ENCODE measurements around the gene SRPX. TPM values are rescaled to one million over a fixed set of nuclear protein-coding genes. Genes with fewer than 3 reads are reported as not detected.

SRPX gene
- total and polyA plus RNA-seq, 2 of the 13 experiments (the other 11 are each of a cell fraction or from before 2014, with no cell fraction given), result 0.30 TPM; not detected in 1

GRCh38 chrX:38205039-38205438, 15.6 kb downstream of the SRPX start (continued):
- no peak for TF ChIP-seq BCLAF1 (IDR thresholded peaks at IDR 0.05)
- TF ChIP-seq KLF16 (CRISPR knock-in tag; IDR thresholded peaks at IDR 0.05), result no peak
- TF ChIP-seq MEIS1 (CRISPR knock-in tag; IDR thresholded peaks at IDR 0.05; ENCODE audit: borderline replicate concordance), result no peak
- TF ChIP-seq ZSCAN12 (CRISPR knock-in tag; IDR thresholded peaks at IDR 0.05), result no peak
- TF ChIP-seq MTF1 (CRISPR knock-in tag; IDR thresholded peaks at IDR 0.05), result no peak

GRCh38 chrX:38192007-38192810, 28.5 kb downstream of the SRPX start:
- H2AFZ ChIP-seq (ENCODE audit: low read length), result no peak overlapping the region
- no peak for DNase-seq (ENCODE audit: low spot score)
- H3K9me3 ChIP-seq (ENCODE audit: low read length), result no peaks in the 10 kb centered on the region
- in situ Hi-C loops (cut with HindIII; ENCODE audit: extremely low pct_ligation_motif_present, low pct_unique_long_range_greater_than_20kb), result loop anchor here (25.0 kb wide), 1 partner anchor 680 kb away; no protein-coding TSS in a partner anchor
- TF ChIP-seq CTCF (CRISPR knock-in tag; IDR thresholded peaks at IDR 0.05) (peak; percentile 45), ZNF7 (CRISPR knock-in tag; IDR thresholded peaks at IDR 0.05) (no peak), STAG1 (CRISPR knock-in tag; IDR thresholded peaks at IDR 0.05) (peak; percentile 38)
- BruUV-seq (replicated peaks), result no TSS peak
- WGBS (ENCODE audit: low lambda C conversion rate), result 0% methylated on average over 1 of the region's 5 CpGs
- H3K36me3 ChIP-seq (replicated peaks in 1 of 2; ENCODE audit: control insufficient read depth in 1 of 2, insufficient read depth in 2 of 2, low read length in 2 of 2), result no peaks in the 10 kb centered on the region
- H3K79me2 ChIP-seq (ENCODE audit: insufficient read depth, low read length), result no peaks in the 10 kb centered on the region
- peak; percentile 62 for ATAC-seq
- no peaks in the 10 kb centered on the region for H3K27me3 ChIP-seq (ENCODE audit: control insufficient read depth in 1 of 2, insufficient read depth in 2 of 2, low read length in 2 of 2)
- H3K4me2 ChIP-seq (ENCODE audit: low read depth, low read length), result no peak overlapping the region
- intact Hi-C loops (cut with micrococcal nuclease; ENCODE audit: unreplicated experiment), result loop anchor here (2.0 kb wide), 1 partner anchor 135 kb away; the partner anchor contains the start of gene RPGR
- ChIA-PET POLR2A (no interaction called here), CTCF (ENCODE audit: low intra/inter-chr PET ratio, low total read pairs) (no interaction called here)
- H3K9ac ChIP-seq (ENCODE audit: insufficient read depth, low read depth, low read length), result no peak overlapping the region
- H3K27ac ChIP-seq (ENCODE audit: extremely low read length, insufficient read depth, low read length), result no peak overlapping the region
- no peak overlapping the region for H3K4me3 ChIP-seq (replicated peaks in 1 of 3; ENCODE audit: insufficient read depth in 1 of 3, low read depth in 2 of 3, low read length in 3 of 3)
- H4K20me1 ChIP-seq (ENCODE audit: insufficient read depth, low read length), result no peaks in the 10 kb centered on the region
- no peak for FAIRE-seq
- no peaks in the 10 kb centered on the region for H3K4me1 ChIP-seq (ENCODE audit: insufficient read depth, low read length)
